ENCODE data around the gene EPHA8. TPM values are rescaled to one million over a fixed set of nuclear protein-coding genes. Genes with fewer than 3 reads are reported as not detected.

EPHA8 gene
- total RNA-seq, 2 experiments from 2014 or later = not detected

DNA sequence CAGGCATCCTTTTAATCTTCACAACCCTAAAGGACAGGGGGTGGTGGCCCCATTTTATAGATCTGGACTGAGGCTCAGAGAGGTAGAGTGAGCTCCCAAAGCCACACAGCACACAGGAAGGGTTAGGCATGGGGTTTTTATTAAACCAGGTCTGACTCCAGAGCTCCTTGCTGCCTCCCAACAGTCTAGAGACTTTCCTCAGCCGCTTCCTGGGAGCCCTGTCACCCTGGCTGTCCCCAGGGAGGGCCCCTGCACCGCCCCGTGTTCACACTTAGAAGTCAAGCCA is 8.0 kb upstream of the EPHA8 start:
- H3K4me3 ChIP-seq (ENCODE audit: low read length) = no peak overlapping the region
- TF ChIP-seq, protein P1, sequence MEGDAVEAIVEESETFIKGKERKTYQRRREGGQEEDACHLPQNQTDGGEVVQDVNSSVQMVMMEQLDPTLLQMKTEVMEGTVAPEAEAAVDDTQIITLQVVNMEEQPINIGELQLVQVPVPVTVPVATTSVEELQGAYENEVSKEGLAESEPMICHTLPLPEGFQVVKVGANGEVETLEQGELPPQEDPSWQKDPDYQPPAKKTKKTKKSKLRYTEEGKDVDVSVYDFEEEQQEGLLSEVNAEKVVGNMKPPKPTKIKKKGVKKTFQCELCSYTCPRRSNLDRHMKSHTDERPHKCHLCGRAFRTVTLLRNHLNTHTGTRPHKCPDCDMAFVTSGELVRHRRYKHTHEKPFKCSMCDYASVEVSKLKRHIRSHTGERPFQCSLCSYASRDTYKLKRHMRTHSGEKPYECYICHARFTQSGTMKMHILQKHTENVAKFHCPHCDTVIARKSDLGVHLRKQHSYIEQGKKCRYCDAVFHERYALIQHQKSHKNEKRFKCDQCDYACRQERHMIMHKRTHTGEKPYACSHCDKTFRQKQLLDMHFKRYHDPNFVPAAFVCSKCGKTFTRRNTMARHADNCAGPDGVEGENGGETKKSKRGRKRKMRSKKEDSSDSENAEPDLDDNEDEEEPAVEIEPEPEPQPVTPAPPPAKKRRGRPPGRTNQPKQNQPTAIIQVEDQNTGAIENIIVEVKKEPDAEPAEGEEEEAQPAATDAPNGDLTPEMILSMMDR (IDR thresholded peaks at IDR 0.05) = no peak
- peaks cover 75% of the 10 kb centered on the region for H3K27me3 Mint-ChIP-seq
- no peaks in the 10 kb centered on the region for H3K36me3 ChIP-seq (ENCODE audit: insufficient read depth, low read length)
- H3K36me3 Mint-ChIP-seq (ENCODE audit: low read depth) = no peaks in the 10 kb centered on the region
- H3K27ac Mint-ChIP-seq = no peak overlapping the region
- no peaks in the 10 kb centered on the region for H3K9me3 Mint-ChIP-seq
- ChIA-PET POLR2A (no interaction called here), CTCF (no interaction called here)
- H3K27me3 ChIP-seq (ENCODE audit: control insufficient read depth in 1 of 2, insufficient read depth in 2 of 2, low read length in 2 of 2) = peaks cover 28 to 41% of the 10 kb centered on the region in 2 experiments
- H3K4me3 Mint-ChIP-seq = no peak overlapping the region
- H3K4me1 ChIP-seq (ENCODE audit: insufficient read depth, low read length) = no peaks in the 10 kb centered on the region
- DNase-seq (no peak), ATAC-seq (ENCODE audit: poor library complexity) (no peak)
- H3K4me1 Mint-ChIP-seq (ENCODE audit: low read depth) = no peaks in the 10 kb centered on the region
- intact Hi-C loops (cut with DNase I, micrococcal nuclease) = no loop called here
- H3K9me3 ChIP-seq (ENCODE audit: control insufficient read depth in 1 of 2, insufficient read depth in 1 of 2, low read length in 2 of 2) = no peaks in the 10 kb centered on the region
- no peak overlapping the region for H3K27ac ChIP-seq (ENCODE audit: low read depth in 1 of 2, low read length in 2 of 2)

DNA sequence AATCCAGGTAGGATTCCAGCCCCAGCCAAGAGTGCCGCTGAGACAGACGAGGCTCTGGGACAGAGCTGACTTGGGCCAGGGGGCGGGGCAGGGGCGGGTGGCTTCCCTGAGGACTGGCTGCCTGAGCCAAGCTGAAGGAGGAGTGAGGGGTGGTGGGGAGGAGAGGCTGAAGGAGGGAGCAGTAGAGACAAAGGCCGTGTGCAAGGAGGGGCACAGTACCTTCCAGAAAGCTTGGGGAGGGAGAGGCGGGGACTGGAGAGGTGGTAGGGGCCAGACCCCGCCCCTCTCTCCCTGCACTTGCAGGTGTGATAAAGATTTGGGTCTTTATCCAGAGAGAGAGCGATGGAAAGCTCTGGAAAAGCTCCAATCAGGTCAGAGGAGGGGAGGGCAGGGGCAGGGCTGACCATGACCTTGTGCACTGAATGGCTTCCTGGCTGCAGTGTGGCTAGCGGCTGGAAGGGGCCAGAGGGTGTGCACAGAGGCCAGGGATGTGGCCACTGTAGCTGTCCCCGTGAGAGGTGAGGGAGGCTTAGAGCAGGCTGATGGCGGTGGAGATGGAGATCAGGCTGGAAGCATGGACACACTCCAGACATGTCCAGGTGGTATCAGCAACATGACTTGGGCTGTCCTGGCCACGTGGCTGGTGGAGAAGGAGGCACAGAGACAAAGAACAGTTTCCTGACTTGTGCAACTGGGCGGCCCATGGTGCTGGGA is 6.7 kb upstream of the EPHA8 start:
- no peak overlapping the region for H3K4me3 Mint-ChIP-seq
- TF ChIP-seq, protein P1 (IDR thresholded peaks at IDR 0.05) = no peak
- H3K27ac Mint-ChIP-seq = no peak overlapping the region
- Histone ChIP-seq H3K9me3 (ENCODE audit: control insufficient read depth in 1 of 2, insufficient read depth in 1 of 2, low read length in 2 of 2) (no peaks in the 10 kb centered on the region), H3K36me3 (ENCODE audit: insufficient read depth, low read length) (no peaks in the 10 kb centered on the region), H3K4me1 (ENCODE audit: insufficient read depth, low read length) (no peaks in the 10 kb centered on the region), H3K27me3 (ENCODE audit: control insufficient read depth in 1 of 2, insufficient read depth in 2 of 2, low read length in 2 of 2) (peaks cover 30 to 46% of the 10 kb centered on the region in 2 experiments), H3K27ac (ENCODE audit: low read depth in 1 of 2, low read length in 2 of 2) (no peak overlapping the region), H3K4me3 (ENCODE audit: low read length) (no peak overlapping the region)
- intact Hi-C loops (cut with DNase I, micrococcal nuclease) = no loop called here
- no peak for ATAC-seq (ENCODE audit: poor library complexity)
- POLR2A ChIA-PET = no interaction called here
- CTCF ChIA-PET = no interaction called here
- no peaks in the 10 kb centered on the region for H3K4me1 Mint-ChIP-seq (ENCODE audit: low read depth)
- DNase-seq = no peak
- H3K9me3 Mint-ChIP-seq = no peaks in the 10 kb centered on the region
- peaks cover 76% of the 10 kb centered on the region for H3K27me3 Mint-ChIP-seq
- no peaks in the 10 kb centered on the region for H3K36me3 Mint-ChIP-seq (ENCODE audit: low read depth)

DNA sequence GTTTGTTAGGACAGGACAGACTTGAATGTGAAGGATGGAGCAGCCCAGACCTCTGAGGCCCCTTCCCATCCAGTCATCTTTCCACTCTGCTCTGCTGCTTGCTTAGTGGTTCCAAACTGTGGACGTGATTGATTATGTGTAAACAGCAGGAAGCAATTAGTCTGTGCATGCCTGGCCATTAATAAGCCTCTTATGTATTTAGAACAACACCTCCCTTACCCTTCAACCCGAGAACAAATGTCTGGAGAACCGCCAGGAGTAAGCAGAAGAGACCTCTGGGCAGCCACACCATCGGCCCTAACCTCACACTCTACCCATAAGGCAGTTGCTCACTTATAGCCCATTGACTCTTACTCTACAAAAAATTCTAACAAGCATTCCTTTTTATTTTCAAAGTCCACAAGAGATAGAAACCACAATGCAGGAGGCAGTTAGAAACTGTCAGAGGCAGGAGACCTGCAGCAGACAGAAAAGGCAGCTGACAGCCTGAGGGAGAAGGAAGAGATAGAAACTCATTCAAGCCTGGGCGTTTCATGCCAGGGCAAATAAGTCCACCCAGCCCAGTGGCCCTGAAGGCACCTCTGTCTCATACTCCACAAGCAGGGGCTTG is 5.8 kb upstream of the EPHA8 start:
- Histone ChIP-seq H3K4me3 (ENCODE audit: low read length) (no peak overlapping the region), H3K9me3 (ENCODE audit: control insufficient read depth in 1 of 2, insufficient read depth in 1 of 2, low read length in 2 of 2) (no peaks in the 10 kb centered on the region), H3K4me1 (ENCODE audit: insufficient read depth, low read length) (no peaks in the 10 kb centered on the region), H3K27ac (ENCODE audit: low read depth in 1 of 2, low read length in 2 of 2) (no peak overlapping the region), H3K36me3 (ENCODE audit: insufficient read depth, low read length) (no peaks in the 10 kb centered on the region), H3K27me3 (ENCODE audit: control insufficient read depth in 1 of 2, insufficient read depth in 2 of 2, low read length in 2 of 2) (peaks cover 38 to 53% of the 10 kb centered on the region in 2 experiments)
- peaks cover 83% of the 10 kb centered on the region for H3K27me3 Mint-ChIP-seq
- H3K4me3 Mint-ChIP-seq = no peak overlapping the region
- intact Hi-C loops (cut with DNase I, micrococcal nuclease) = no loop called here
- DNase-seq (no peak), ATAC-seq (ENCODE audit: poor library complexity) (no peak)
- no peaks in the 10 kb centered on the region for H3K9me3 Mint-ChIP-seq
- H3K27ac Mint-ChIP-seq = no peak overlapping the region
- H3K36me3 Mint-ChIP-seq (ENCODE audit: low read depth) = no peaks in the 10 kb centered on the region
- ChIA-PET POLR2A (no interaction called here), CTCF (no interaction called here)
- TF ChIP-seq, protein P1 (IDR thresholded peaks at IDR 0.05) = no peak
- no peaks in the 10 kb centered on the region for H3K4me1 Mint-ChIP-seq (ENCODE audit: low read depth)

Data from CD4-positive, alpha-beta T cell (primary cell).